ENCODE data around the gene ST8SIA6.
"Not testable (repeated sequence)": the region's sequence is repeated elsewhere in the genome, so short reads cannot be mapped to it uniquely, and the experiment has no call there.

ST8SIA6 gene

GRCh38 chr10:17427201-17427600 is 27.2 kb downstream of the ST8SIA6 start:
- no peak for DNase-seq (ENCODE audit: low read depth, low spot score)

GRCh38 chr10:17426263-17426750 is 28.1 kb downstream of the ST8SIA6 start:
- DNase-seq (ENCODE audit: low read depth, low spot score): no peak

- DNase-seq (ENCODE audit: low read depth, low spot score): no peak
Measured at GRCh38 chr10:17425584-17426262, 28.7 kb downstream of the ST8SIA6 start.

GRCh38 chr10:17423632-17424186 is 30.7 kb downstream of the ST8SIA6 start:
- no peak for DNase-seq (ENCODE audit: low read depth, low spot score)

- no peak for DNase-seq (ENCODE audit: low read depth, low spot score)
Measured at GRCh38 chr10:17422931-17423330, 31.5 kb downstream of the ST8SIA6 start.

GRCh38 chr10:17418249-17418648 is 36.1 kb downstream of the ST8SIA6 start:
- DNase-seq (ENCODE audit: low read depth, low spot score): no peak

GRCh38 chr10:17416442-17417211 is 37.8 kb downstream of the ST8SIA6 start:
- no peak for DNase-seq (ENCODE audit: low read depth, low spot score)

GRCh38 chr10:17415046-17415658 is 39.2 kb downstream of the ST8SIA6 start:
- no peak for DNase-seq (ENCODE audit: low read depth, low spot score)

GRCh38 chr10:17414484-17414883 is 39.9 kb downstream of the ST8SIA6 start:
- no peak for DNase-seq (ENCODE audit: low read depth, low spot score)

GRCh38 chr10:17413876-17414275 is 40.5 kb downstream of the ST8SIA6 start:
- no peak for DNase-seq (ENCODE audit: low read depth, low spot score)

GRCh38 chr10:17412323-17412722 is 42.1 kb downstream of the ST8SIA6 start:
- DNase-seq (ENCODE audit: low read depth, low spot score): no peak

- DNase-seq (ENCODE audit: low read depth, low spot score): no peak
Measured at GRCh38 chr10:17410907-17411306, 43.5 kb downstream of the ST8SIA6 start.

- no peak for DNase-seq (ENCODE audit: low read depth, low spot score)
Measured at GRCh38 chr10:17409170-17409733, 45.1 kb downstream of the ST8SIA6 start.

GRCh38 chr10:17407047-17407446 is 47.3 kb downstream of the ST8SIA6 start:
- no peak for DNase-seq (ENCODE audit: low read depth, low spot score)

GRCh38 chr10:17406036-17406834 is 48.2 kb downstream of the ST8SIA6 start:
- no peak for DNase-seq (ENCODE audit: low read depth, low spot score)

- DNase-seq (ENCODE audit: low read depth, low spot score): no peak
Measured at GRCh38 chr10:17403161-17403560, 51.2 kb downstream of the ST8SIA6 start.

GRCh38 chr10:17402040-17402439 is 52.4 kb downstream of the ST8SIA6 start:
- DNase-seq (ENCODE audit: low read depth, low spot score): not testable (repeated sequence)

GRCh38 chr10:17396004-17396403 is 58.4 kb downstream of the ST8SIA6 start:
- no peak for DNase-seq (ENCODE audit: low read depth, low spot score)

GRCh38 chr10:17394854-17395253 is 59.5 kb downstream of the ST8SIA6 start:
- no peak for DNase-seq (ENCODE audit: low read depth, low spot score)

- no peak for DNase-seq (ENCODE audit: low read depth, low spot score)
Measured at GRCh38 chr10:17387861-17388503, 66.4 kb downstream of the ST8SIA6 start.

All from activated CD4-positive, CD25-positive, alpha-beta regulatory T cell treated with anti-CD3 and anti-CD28 coated beads, Interleukin-2, amount 50 U/mL, for 16 hours (primary cell).